Activated CD8-positive, alpha-beta memory T cell treated with anti-CD3 and anti-CD28 coated beads, Interleukin-2, amount 50 U/mL, for 48 hours (primary cell): ENCODE results near the gene BAHCC1.
"Not testable (repeated sequence)": the region's sequence is repeated elsewhere in the genome, so short reads cannot be mapped to it uniquely, and the experiment has no call there.

Experiments
- DNase-seq: peaks from one replicate; pipeline ENCODE4 v3.0.0-alpha.2; 2020

BAHCC1 gene

GRCh38 chr17:81394921-81395599, at the start of gene BAHCC1:
Gene BAHCC1 (plus strand): TSS chr17:81395457. CDS start chr17:81399740, 4,283 bp downstream.
- peak; percentile 98 for DNase-seq

- DNase-seq: peak; percentile 98
Observed at GRCh38 chr17:81346090-81346907, 49.0 kb upstream of the BAHCC1 start.

GRCh38 chr17:81346908-81347349, 48.3 kb upstream of the BAHCC1 start:
- no peak for DNase-seq

- DNase-seq: no peak
Observed at GRCh38 chr17:81347437-81347836, 47.8 kb upstream of the BAHCC1 start.

- DNase-seq: no peak
Observed at GRCh38 chr17:81348097-81349055, 46.9 kb upstream of the BAHCC1 start.

GRCh38 chr17:81349397-81350319, 45.6 kb upstream of the BAHCC1 start:
- no peak for DNase-seq

- no peak for DNase-seq
Observed at GRCh38 chr17:81350320-81350890, 44.9 kb upstream of the BAHCC1 start.

- not testable (repeated sequence) for DNase-seq
Observed at GRCh38 chr17:81351329-81352052, 43.8 kb upstream of the BAHCC1 start.

- not testable (repeated sequence) for DNase-seq
Observed at GRCh38 chr17:81352056-81352455, 43.2 kb upstream of the BAHCC1 start.

GRCh38 chr17:81354252-81354953, 40.9 kb upstream of the BAHCC1 start:
- DNase-seq: no peak

GRCh38 chr17:81354954-81355347, 40.3 kb upstream of the BAHCC1 start:
- no peak for DNase-seq

GRCh38 chr17:81359218-81359617, 36.0 kb upstream of the BAHCC1 start:
- DNase-seq: no peak

GRCh38 chr17:81362001-81362400, 33.3 kb upstream of the BAHCC1 start:
- not testable (repeated sequence) for DNase-seq

- no peak for DNase-seq
Observed at GRCh38 chr17:81364278-81365147, 30.7 kb upstream of the BAHCC1 start.

- DNase-seq: no peak
Observed at GRCh38 chr17:81365148-81365600, 30.1 kb upstream of the BAHCC1 start.

GRCh38 chr17:81365601-81366585, 29.4 kb upstream of the BAHCC1 start:
- no peak for DNase-seq

GRCh38 chr17:81366648-81367047, 28.6 kb upstream of the BAHCC1 start:
- DNase-seq: no peak

GRCh38 chr17:81367171-81367570, 28.1 kb upstream of the BAHCC1 start:
- no peak for DNase-seq
